HCT116 (cell line): ENCODE measurements around the gene DDAH1.

Source experiments
- EZH2 ChIP-seq: fragments of 200-600 bp; sonication (generic); IDR thresholded peaks from 2 replicates; pipeline ENCODE4 v1.6.1; 2017; ENCODE audit warnings: antibody characterized with exemption, mixed run types
- EZH2phosphoT487 ChIP-seq: fragments of 200-600 bp; IDR thresholded peaks from 2 replicates; pipeline ENCODE4 v1.6.1; 2018; ENCODE audit warnings: antibody characterized with exemption, borderline replicate concordance
- JUND ChIP-seq: IDR thresholded peaks from 2 replicates; pipeline ENCODE4 v1.6.1; 2012
- POLR2A ChIP-seq: IDR thresholded peaks from 2 replicates; pipeline ENCODE4 v1.7.0; 2011; ENCODE audit warnings: borderline replicate concordance; ENCODE audit not compliant: insufficient read depth, insufficient read length; ENCODE audit errors: extremely low read depth
- POLR2AphosphoS5 ChIP-seq: IDR thresholded peaks from 2 replicates; pipeline ENCODE4 v1.6.1; 2011; ENCODE audit warnings: mild to moderate bottlenecking, low read depth, low read length, moderate library complexity
- RAD21 ChIP-seq: IDR thresholded peaks from 2 replicates; pipeline ENCODE4 v1.6.1; 2012; ENCODE audit warnings: low read depth, mild to moderate bottlenecking
- SP1 ChIP-seq: IDR thresholded peaks from 2 replicates; pipeline ENCODE4 v1.6.1; 2012; ENCODE audit warnings: low read depth
- TCF7L2 ChIP-seq: IDR thresholded peaks from 2 replicates; pipeline ENCODE4 v1.7.0; 2011; ENCODE audit warnings: borderline replicate concordance, inconsistent platforms; ENCODE audit not compliant: insufficient read depth, insufficient read length; ENCODE audit errors: extremely low read depth
- YY1 ChIP-seq: IDR thresholded peaks from 2 replicates; pipeline ENCODE4 v1.6.1; 2011; ENCODE audit warnings: low read length, low read depth, moderate library complexity, mild to moderate bottlenecking; ENCODE audit not compliant: insufficient replicate concordance; ENCODE audit errors: extremely low read depth
- ZNF274 ChIP-seq: fragments of 200-500 bp; sonication (Bioruptor generic); IDR thresholded peaks from 2 replicates; pipeline ENCODE4 v1.6.1; 2014; ENCODE audit warnings: mild to moderate bottlenecking, low read depth, low read length, inconsistent platforms
- TF ChIP-seq, protein P1 (sequence below), 3 experiments: fragments of 200-600 bp in 1 of 3; sonication (generic) in 1 of 3; IDR thresholded peaks in 2 of 3; conservative IDR thresholded peaks in 1 of 3; 2 replicates each; pipeline ENCODE4 v1.5.1; 2012 to 2017; ENCODE audit warnings: low read depth in 2 of 3, low read length in 2 of 3, antibody characterized with exemption in 1 of 3, borderline replicate concordance in 1 of 3, control low read depth in 1 of 3, mild to moderate bottlenecking in 1 of 3, mixed read lengths in 1 of 3, mixed run types in 1 of 3, moderate library complexity in 1 of 3; ENCODE audit not compliant: insufficient read depth in 1 of 3
- TF ChIP-seq, protein P2 (sequence below): IDR thresholded peaks from 2 replicates; pipeline ENCODE4 v1.6.1; 2012; ENCODE audit warnings: low read depth
- TF ChIP-seq, protein P3 (sequence below): IDR thresholded peaks from 2 replicates; pipeline ENCODE4 v1.6.1; 2012

DNA sequence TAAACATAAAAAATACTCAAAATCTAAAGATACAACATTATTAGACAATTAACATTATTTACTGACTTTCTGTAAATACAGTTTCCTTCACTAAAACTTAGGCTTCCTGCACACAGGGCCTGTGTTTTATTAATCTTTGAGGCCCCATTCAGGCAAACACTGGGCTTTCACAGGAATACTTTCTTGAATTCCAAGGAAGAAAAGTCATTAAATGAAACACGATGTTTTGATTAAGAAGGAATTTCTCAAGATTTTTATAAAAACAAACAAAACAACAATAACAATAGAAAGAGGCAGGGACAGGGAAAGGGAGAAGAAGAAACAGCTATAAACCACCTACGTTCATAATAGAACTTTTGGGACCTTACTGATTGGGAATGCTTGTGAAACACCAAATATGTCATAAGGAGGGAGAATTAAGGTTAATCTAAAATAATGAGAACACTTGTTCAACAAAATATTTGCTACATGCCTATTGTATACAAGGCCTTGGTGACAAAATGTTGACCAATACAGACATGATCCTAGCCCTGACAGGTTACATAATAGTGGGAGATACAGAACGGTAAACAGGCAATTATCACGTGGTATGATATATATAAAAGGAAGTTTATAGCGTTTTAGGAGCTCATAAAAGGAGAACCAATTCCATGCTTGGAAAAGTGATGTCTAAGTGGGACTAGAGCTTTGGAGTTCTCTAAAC is 3.6 kb downstream of the DDAH1 start:
- TF ChIP-seq, protein P1, sequence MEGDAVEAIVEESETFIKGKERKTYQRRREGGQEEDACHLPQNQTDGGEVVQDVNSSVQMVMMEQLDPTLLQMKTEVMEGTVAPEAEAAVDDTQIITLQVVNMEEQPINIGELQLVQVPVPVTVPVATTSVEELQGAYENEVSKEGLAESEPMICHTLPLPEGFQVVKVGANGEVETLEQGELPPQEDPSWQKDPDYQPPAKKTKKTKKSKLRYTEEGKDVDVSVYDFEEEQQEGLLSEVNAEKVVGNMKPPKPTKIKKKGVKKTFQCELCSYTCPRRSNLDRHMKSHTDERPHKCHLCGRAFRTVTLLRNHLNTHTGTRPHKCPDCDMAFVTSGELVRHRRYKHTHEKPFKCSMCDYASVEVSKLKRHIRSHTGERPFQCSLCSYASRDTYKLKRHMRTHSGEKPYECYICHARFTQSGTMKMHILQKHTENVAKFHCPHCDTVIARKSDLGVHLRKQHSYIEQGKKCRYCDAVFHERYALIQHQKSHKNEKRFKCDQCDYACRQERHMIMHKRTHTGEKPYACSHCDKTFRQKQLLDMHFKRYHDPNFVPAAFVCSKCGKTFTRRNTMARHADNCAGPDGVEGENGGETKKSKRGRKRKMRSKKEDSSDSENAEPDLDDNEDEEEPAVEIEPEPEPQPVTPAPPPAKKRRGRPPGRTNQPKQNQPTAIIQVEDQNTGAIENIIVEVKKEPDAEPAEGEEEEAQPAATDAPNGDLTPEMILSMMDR (IDR thresholded peaks at IDR 0.05 in 2 of 3, conservative IDR thresholded peaks at IDR 0.05 in 1 of 3; ENCODE audit: borderline replicate concordance in 1 of 3, insufficient read depth in 1 of 3, low read depth in 2 of 3, low read length in 2 of 3), result no peak
- TF ChIP-seq SP1, result no peak
- no peak for TF ChIP-seq POLR2AphosphoS5
- TF ChIP-seq POLR2A, result no peak
- TF ChIP-seq JUND, result no peak
- no peak for TF ChIP-seq TCF7L2
- TF ChIP-seq EZH2, result no peak
- TF ChIP-seq, protein P2, sequence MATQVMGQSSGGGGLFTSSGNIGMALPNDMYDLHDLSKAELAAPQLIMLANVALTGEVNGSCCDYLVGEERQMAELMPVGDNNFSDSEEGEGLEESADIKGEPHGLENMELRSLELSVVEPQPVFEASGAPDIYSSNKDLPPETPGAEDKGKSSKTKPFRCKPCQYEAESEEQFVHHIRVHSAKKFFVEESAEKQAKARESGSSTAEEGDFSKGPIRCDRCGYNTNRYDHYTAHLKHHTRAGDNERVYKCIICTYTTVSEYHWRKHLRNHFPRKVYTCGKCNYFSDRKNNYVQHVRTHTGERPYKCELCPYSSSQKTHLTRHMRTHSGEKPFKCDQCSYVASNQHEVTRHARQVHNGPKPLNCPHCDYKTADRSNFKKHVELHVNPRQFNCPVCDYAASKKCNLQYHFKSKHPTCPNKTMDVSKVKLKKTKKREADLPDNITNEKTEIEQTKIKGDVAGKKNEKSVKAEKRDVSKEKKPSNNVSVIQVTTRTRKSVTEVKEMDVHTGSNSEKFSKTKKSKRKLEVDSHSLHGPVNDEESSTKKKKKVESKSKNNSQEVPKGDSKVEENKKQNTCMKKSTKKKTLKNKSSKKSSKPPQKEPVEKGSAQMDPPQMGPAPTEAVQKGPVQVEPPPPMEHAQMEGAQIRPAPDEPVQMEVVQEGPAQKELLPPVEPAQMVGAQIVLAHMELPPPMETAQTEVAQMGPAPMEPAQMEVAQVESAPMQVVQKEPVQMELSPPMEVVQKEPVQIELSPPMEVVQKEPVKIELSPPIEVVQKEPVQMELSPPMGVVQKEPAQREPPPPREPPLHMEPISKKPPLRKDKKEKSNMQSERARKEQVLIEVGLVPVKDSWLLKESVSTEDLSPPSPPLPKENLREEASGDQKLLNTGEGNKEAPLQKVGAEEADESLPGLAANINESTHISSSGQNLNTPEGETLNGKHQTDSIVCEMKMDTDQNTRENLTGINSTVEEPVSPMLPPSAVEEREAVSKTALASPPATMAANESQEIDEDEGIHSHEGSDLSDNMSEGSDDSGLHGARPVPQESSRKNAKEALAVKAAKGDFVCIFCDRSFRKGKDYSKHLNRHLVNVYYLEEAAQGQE, result no peak
- TF ChIP-seq YY1, result no peak
- TF ChIP-seq EZH2phosphoT487, result no peak
- TF ChIP-seq RAD21, result no peak
- TF ChIP-seq ZNF274, result no peak
- TF ChIP-seq, protein P3, sequence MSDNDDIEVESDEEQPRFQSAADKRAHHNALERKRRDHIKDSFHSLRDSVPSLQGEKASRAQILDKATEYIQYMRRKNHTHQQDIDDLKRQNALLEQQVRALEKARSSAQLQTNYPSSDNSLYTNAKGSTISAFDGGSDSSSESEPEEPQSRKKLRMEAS, result no peak
